Skeletal muscle tissue (tissue), 4 donors: ENCODE measurements around the gene THAP7. TPM values are rescaled to one million over a fixed set of nuclear protein-coding genes. Genes with fewer than 3 reads are reported as not detected.

Source experiments
- H3K27ac ChIP-seq: one replicate; pipeline ENCODE4 v1.7.0; 2013; ENCODE audit warnings: mild to moderate bottlenecking, low read depth, low read length, inconsistent platforms
- H3K27me3 ChIP-seq, 3 donors: one replicate each; pipeline ENCODE4 v1.7.0; 2013; ENCODE audit warnings: low read length in 3 of 3; ENCODE audit not compliant: control insufficient read depth in 3 of 3, insufficient read depth in 3 of 3
- H3K36me3 ChIP-seq, 3 donors: one replicate each; pipeline ENCODE4 v1.7.0; 2013; ENCODE audit warnings: low read length in 3 of 3; ENCODE audit not compliant: control insufficient read depth in 3 of 3, insufficient read depth in 3 of 3
- H3K4me1 ChIP-seq, 3 donors: one replicate each; pipeline ENCODE4 v1.7.0; 2013; ENCODE audit warnings: low read length in 3 of 3, mild to moderate bottlenecking in 3 of 3; ENCODE audit not compliant: control insufficient read depth in 3 of 3, insufficient read depth in 3 of 3
- H3K4me3 ChIP-seq, 3 donors: one replicate each; pipeline ENCODE4 v1.7.0; 2013; ENCODE audit warnings: low read length in 3 of 3
- H3K9ac ChIP-seq, 3 donors: one replicate each; pipeline ENCODE4 v1.7.0; 2013; ENCODE audit warnings: low read length in 3 of 3, mild to moderate bottlenecking in 3 of 3, moderate library complexity in 2 of 3, low read depth in 1 of 3
- H3K9me3 ChIP-seq, 3 donors: one replicate each; pipeline ENCODE4 v1.7.0; 2013; ENCODE audit warnings: low read length in 3 of 3; ENCODE audit not compliant: control insufficient read depth in 3 of 3
- total RNA-seq: library from RNA; depleted of rRNA; stranded (reverse); fragments of >200 nt; gene quantifications from one replicate; pipeline ENCODE4 v1.2.3, GENCODE V29; 2014
- donor health status: Osteomylitis.

Gene THAP7
- total RNA-seq, 1 donor from 2014 or later = 15.7 TPM

DNA sequence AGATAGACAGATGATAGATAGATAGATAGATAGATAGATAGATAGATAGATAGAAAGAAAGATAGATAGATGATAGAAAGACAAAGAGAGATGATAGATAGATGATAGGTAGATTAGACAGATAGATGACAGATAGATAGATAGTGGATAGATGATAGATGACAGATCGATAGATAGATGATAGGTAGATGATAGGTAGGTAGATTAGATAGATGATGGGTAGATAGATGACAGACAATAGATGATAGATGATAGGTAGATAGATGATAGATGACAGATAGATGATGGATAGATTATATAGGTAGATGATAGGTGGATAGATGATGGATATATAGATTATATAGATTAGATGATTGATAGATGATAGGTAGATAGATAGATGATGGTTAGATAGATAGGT lies 15.6 kb downstream of the THAP7 start:
- Histone ChIP-seq H3K27ac (no peak overlapping the region), H3K9ac (no peak overlapping the region), H3K36me3 (peaks cover 35 to 42% (median 36%) of the 10 kb centered on the region in 3 donors)

DNA sequence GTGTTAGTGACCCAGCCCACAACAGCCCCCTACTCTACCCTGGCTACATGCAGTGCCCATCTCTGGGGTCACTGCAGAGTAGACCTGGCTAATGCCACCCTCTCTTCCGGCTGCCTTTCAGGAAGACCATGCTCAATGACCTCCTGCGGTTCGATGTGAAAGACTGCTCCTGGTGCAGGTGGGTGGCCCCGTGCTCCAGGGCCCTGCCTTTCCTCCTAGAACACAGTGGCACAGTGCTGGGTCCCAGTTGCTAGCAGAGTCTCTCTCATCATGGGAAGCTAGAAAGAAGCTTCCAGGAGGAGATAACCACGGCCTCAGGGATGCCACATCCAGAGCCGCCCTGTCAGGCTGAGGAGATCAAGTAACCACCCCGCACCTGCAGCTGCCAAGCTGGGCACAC lies 16.2 kb downstream of the THAP7 start:
- H3K4me3 ChIP-seq = no peak overlapping the region
- no peaks in the 10 kb centered on the region for H3K27me3 ChIP-seq
- no peaks in the 10 kb centered on the region for H3K9me3 ChIP-seq
- no peak overlapping the region for H3K9ac ChIP-seq
- peaks cover 31 to 37% (median 36%) of the 10 kb centered on the region in 3 donors for H3K36me3 ChIP-seq
- H3K4me1 ChIP-seq = peaks cover 21 to 28% (median 24%) of the 10 kb centered on the region in 3 donors
- no peak overlapping the region for H3K27ac ChIP-seq

More for the DNA sequence above, 15.6 kb downstream of the THAP7 start:
- H3K27me3 ChIP-seq = no peaks in the 10 kb centered on the region
- H3K4me1 ChIP-seq = peaks cover 14 to 21% (median 18%) of the 10 kb centered on the region in 3 donors
- H3K4me3 ChIP-seq = no peak overlapping the region
- no peaks in the 10 kb centered on the region for H3K9me3 ChIP-seq

DNA sequence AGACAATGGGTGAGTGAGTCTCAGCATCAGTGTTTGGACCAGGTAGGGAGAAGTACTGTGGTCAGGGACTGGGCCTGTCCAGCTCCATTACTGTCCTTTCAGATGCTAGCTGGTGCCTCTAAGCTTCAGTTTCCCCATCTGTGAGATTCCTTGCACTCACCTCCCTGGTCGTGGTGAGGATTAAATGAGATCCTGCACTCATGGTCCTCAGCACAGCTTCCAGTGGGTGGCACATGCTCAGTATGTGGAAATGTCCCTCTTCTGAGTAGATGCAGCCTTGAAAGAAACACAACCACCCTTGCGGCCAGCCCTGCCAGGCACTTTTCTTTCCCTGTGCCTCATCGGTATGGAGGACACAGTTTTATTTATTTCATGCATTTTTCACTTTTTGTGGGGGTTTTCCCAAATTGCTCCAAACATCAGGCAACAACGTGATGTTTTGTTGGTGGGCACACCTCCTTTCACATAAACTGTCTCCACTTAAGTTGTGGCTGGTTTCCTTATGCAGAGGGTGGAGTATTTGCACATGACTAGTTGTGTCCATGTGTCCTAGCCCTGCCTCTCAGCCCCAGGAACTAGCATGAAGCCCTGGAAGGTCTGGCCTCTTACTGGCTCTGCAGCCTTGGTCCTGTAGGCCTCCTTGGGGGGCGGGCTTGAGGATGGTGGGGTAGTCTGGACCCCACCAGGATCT lies 18.7 kb downstream of the THAP7 start:
- H3K4me3 ChIP-seq = peak overlapping the region; percentile 93 to 98 (median 98)
- peaks cover 29 to 42% (median 39%) of the 10 kb centered on the region in 3 donors for H3K4me1 ChIP-seq
- H3K27me3 ChIP-seq = peaks cover 0 to 5% (median 0%) of the 10 kb centered on the region in 3 donors
- H3K27ac ChIP-seq = no peak overlapping the region
- peaks cover 22 to 29% (median 29%) of the 10 kb centered on the region in 3 donors for H3K36me3 ChIP-seq
- H3K9me3 ChIP-seq = no peaks in the 10 kb centered on the region
- peak overlapping the region; percentile 92 to 97 (median 97) for H3K9ac ChIP-seq

DNA sequence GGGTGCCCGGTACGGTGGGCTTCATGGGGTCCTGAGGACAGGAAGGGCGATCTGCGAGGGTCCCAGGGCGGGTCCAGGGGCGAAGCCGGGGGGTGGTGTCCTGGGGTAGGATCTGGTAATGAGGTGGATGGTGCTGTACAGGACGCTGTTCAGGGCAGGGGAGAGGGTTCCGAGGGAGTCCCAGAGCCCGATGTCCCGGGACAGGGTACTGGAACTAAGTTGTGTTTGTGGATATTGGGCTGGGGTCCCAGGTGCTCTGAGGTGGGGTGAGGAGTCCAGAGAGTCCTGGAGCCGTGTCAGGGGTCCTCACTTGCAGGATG lies 19.4 kb downstream of the THAP7 start:
- Histone ChIP-seq H3K4me3 (peak overlapping the region; percentile 93 to 98 (median 98)), H3K36me3 (peaks cover 19 to 27% (median 22%) of the 10 kb centered on the region in 3 donors), H3K4me1 (peaks cover 29 to 42% (median 39%) of the 10 kb centered on the region in 3 donors), H3K9me3 (no peaks in the 10 kb centered on the region), H3K9ac (peak overlapping the region; percentile 92 to 97 (median 97)), H3K27ac (peak overlapping the region; percentile 83), H3K27me3 (peaks cover 0 to 5% (median 0%) of the 10 kb centered on the region in 3 donors)

DNA sequence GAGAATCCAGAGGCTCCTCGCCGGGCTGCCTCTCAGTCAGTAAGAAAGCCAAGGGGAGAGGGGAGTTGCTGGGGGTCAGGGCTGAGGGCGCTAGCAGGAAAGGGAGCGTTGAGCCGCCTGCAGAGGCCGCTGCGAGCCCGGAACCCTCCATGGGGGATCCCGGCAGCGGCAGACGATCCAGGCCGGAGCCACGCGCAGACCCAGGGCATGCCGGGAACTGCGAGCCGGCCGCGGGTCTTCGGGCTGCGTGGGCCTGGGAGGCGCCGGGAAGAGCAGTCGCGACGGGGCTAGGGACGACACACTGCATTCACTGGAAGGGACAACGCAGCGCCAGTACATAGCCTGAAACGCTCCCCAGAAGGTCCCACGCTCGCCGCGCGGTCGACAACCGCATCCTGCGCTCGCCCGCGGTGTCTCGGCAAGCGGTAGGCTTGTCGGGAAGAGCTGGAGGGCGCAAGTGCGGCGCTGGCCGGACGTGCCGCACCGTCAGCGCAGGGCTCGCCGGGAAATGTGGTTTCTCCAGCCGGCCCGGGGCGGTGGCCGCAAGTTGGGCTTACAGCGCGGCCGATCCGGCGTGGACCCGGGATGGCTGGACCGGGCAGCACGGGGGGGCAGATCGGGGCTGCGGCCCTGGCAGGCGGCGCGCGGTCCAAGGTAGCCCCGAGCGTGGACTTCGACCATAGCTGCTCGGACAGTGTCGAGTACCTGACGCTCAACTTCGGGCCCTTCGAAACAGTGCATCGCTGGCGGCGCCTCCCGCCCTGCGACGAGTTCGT lies 19.9 kb downstream of the THAP7 start, which contains the start of gene LZTR1:
Gene LZTR1, plus strand, starts transcription at position 511 of the 776 bp plus-strand sequence. Its CDS starts 75 bp downstream, at position 586.
- Histone ChIP-seq H3K27me3 (peaks cover 0 to 11% (median 4%) of the 10 kb centered on the region in 3 donors), H3K36me3 (peaks cover 17 to 25% (median 19%) of the 10 kb centered on the region in 3 donors), H3K9ac (peak within 1 kb of the TSS; percentile 96 to 97 (median 97)), H3K4me3 (peak within 1 kb of the TSS; percentile 93 to 98 (median 98)), H3K4me1 (peaks cover 29 to 42% (median 39%) of the 10 kb centered on the region in 3 donors), H3K9me3 (no peaks in the 10 kb centered on the region), H3K27ac (peak within 1 kb of the TSS; percentile 83)

DNA sequence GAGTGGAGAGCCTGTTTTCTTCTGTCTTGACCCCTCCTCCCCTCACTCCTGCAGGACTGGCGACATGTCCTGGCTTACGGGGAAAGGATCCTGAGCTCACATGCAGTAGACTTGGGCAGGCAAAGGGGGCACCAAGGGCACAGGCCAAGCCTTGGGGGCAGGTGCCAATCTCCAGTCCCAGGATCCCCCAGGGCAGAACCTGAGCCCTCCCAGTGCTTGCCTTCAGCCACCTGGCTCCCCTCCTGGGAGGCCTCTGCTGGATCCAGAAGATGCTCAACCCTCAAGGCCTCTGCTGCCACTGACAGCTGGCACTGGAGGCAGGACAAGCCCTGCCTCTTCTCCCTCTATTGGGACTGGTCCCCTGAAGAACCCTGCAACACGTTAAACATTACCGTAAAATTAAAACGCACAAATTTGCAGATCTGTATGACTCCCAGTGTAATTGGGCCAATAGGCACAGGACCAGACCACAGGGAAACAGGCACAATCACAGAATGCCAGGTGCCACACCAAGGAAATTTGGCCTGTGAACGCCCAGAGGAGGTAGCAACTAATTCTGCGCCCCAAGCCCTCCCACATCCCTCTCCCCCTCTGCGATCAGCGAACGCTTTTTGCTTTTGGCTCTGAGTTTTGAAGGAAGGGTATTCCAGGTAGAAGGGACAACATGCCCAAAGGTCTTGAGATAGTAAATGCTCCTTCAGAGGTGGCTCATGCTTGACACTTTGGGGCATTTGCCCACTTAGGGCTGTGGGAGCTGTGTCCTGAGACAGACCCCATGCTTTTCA lies 20.8 kb downstream of the THAP7 start:
- Histone ChIP-seq H3K9ac (peak overlapping the region; percentile 96 to 97 (median 97)), H3K36me3 (peaks cover 15 to 20% (median 17%) of the 10 kb centered on the region in 3 donors), H3K9me3 (no peaks in the 10 kb centered on the region), H3K4me1 (peaks cover 29 to 42% (median 39%) of the 10 kb centered on the region in 3 donors), H3K4me3 (peak overlapping the region; percentile 93 to 98 (median 98)), H3K27ac (peak overlapping the region; percentile 83), H3K27me3 (peaks cover 1 to 15% (median 4%) of the 10 kb centered on the region in 3 donors)

DNA sequence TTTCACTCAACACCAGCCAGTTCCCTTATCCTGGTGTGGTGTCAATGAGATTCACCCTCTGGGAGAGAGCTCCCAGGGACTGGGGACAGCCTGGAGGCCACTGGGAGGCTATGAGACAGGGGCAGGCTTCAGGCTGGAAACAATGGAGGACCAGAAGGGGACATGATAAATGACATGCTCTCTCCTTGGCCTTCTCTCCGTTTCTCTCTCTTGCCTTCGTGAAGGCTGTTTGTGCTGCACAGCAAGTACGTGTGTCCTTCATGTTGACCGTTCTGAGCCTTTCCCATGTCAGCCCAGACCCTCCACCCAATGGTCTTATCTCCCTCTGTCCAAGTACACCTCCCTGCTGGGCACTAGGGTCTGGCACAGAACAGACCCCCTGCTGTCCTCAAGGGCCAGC lies 21.4 kb downstream of the THAP7 start:
- Histone ChIP-seq H3K27me3 (peaks cover 4 to 17% (median 4%) of the 10 kb centered on the region in 3 donors), H3K4me1 (peaks cover 29 to 42% (median 39%) of the 10 kb centered on the region in 3 donors), H3K4me3 (peak overlapping the region; percentile 93 to 98 (median 98)), H3K36me3 (peaks cover 11 to 15% (median 12%) of the 10 kb centered on the region in 3 donors), H3K27ac (no peak overlapping the region), H3K9ac (peak overlapping the region in 2 of 3 donors; percentile 97), H3K9me3 (no peaks in the 10 kb centered on the region)

DNA sequence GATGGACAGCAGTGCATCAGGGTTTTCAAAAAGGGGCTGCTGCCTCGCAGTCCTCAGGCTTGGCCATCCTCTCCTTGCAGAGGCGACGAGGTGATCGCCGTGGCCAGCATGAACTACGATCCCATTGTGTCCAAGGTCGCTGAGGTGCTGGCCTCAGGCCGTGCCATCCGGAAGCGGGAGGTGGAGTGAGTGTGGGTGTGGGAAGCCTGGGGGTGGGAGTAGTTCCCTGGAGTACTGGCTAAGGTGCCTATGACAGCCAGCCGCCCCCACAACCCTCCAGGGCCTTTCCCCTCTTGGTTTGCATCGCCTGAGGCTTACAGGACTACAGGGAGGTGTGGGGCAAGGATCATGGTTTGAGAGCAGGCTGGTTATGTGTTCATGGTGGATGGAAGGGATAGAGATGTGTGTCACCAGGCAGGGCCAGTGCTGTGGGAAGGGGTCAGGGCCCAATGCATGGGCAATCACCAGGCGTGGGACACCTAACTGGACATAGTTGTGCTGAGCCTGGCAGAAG lies 21.9 kb downstream of the THAP7 start:
- H3K9ac ChIP-seq = peak overlapping the region in 2 of 3 donors; percentile 38 to 97
- peaks cover 4 to 17% (median 4%) of the 10 kb centered on the region in 3 donors for H3K27me3 ChIP-seq
- H3K36me3 ChIP-seq = peaks cover 9 to 12% (median 10%) of the 10 kb centered on the region in 3 donors
- H3K27ac ChIP-seq = no peak overlapping the region
- H3K4me1 ChIP-seq = peaks cover 29 to 42% (median 39%) of the 10 kb centered on the region in 3 donors
- no peaks in the 10 kb centered on the region for H3K9me3 ChIP-seq
- peak overlapping the region; percentile 35 to 54 (median 38) for H3K4me3 ChIP-seq

DNA sequence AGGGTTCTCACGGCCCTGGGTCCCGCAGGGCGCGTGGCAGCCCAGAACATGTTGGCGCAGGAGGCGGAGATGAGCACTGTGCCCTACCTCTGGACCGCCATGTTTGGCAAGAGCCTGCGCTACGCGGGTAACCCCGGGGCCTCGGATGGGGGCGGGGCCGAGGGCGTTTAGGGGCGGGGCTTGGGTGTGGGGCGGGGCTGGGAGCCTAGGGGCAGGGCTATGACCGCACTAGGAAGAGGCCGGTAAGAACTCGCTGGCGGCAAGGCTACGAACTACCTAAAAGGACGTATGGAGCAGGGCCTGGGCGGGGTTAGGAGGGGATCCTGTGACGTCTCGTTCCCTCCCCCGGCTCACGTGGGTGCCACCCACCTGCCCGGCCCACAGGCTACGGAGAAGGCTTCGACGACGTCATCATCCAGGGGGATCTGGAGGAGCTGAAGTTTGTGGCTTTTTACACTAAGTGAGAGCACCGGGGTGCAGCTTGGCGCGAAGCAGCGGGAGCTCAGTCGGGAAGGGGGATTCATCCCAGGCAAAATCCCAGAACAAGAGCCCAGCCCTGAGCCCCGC lies 22.6 kb downstream of the THAP7 start:
- Histone ChIP-seq H3K27me3 (peaks cover 4 to 21% (median 9%) of the 10 kb centered on the region in 3 donors), H3K27ac (no peak overlapping the region), H3K9me3 (no peaks in the 10 kb centered on the region), H3K4me3 (peak overlapping the region; percentile 38 to 54 (median 52)), H3K36me3 (peaks cover 6 to 12% (median 10%) of the 10 kb centered on the region in 3 donors), H3K4me1 (peaks cover 29 to 42% (median 39%) of the 10 kb centered on the region in 3 donors), H3K9ac (peak overlapping the region in 2 of 3 donors; percentile 65 to 97)
